Endothelial cell of hepatic sinusoid (primary cell): Measurements from ENCODE around the gene AGPAT4.

ENCODE experiments used
- in situ Hi-C: cut with HindIII; loops from 2 replicates; pipeline ENCODE4 v1.10.0; 2017; ENCODE audit warnings: low sequenced_read_pairs

The AGPAT4 gene

DNA sequence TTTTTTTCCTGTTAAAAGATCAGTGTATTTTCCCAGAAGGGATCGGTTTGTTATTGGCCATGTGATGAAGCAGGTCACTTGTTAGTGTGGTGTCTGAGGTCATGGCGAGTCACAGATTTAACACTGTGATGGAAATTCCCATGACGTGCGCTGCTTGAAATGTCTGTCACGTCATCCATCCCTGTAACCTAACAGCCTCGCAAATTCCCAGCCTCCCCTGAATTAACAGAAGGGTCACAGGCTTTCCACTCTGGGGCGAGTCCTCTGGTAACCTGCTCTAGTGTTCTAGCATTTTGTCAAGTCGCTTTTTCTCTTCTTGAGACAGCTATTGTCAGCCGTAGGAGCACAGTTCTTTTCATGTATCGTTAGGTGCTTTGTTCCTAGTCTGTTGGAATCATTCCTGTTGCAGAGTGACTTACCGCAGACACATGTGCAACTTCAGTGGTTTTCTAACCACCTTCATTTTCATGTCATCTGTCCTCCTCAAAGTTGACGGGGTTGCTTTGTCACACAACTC lies 145.1 kb downstream of the AGPAT4 start:
- in situ Hi-C loops, result no loop called here

DNA sequence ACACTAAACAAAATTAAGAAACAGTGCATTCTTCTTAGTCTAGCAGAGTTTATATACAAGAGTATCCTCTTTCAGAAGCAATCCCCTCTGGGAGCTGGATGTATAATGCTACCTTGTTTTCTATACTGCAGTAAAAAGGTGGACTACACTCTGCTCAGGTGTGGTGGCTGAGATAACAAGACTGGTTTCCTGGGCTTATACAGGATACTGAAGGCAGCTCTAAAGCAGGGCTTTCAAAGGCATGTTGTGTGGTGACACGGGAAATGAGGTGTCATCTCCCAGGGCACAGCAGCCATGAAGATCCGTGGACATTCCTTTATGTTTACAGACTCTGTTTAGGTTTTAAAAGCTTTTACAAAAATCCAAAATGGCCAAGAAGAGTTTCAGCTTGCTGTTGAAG lies 145.6 kb downstream of the AGPAT4 start:
- in situ Hi-C loops, result no loop called here

DNA sequence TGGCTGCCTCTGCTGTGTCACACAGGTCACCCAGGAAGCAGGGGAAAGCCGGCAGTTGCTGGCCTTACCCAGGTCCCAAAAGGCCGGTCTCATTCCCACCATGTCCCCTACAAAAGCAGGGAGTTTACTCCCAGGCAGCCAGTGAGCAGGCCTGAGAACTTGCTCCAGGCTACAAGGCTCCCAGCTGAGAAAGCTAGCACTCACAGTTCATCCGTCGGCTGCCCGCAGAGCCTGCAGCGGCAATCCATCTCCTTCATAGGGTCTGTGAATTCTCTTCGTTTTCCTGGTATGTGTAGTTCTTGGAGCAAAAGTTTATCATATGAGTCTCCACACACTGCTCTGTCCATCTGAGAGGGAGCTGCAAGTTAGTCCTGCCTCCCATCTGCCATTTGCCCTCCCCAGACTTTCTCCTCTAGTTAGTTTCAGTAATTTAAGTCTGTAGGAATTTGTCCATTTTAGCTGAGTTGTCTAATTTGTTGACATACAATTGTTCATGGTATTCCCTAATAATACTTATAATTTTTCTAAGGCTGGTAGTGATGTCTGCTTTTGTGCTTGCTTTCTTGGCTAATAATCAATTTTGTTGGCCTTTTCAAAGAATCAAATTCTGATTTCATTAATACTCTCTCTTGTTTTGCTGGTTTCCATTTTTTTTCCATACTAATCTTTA lies 146.7 kb downstream of the AGPAT4 start:
- in situ Hi-C loops, result no loop called here

DNA sequence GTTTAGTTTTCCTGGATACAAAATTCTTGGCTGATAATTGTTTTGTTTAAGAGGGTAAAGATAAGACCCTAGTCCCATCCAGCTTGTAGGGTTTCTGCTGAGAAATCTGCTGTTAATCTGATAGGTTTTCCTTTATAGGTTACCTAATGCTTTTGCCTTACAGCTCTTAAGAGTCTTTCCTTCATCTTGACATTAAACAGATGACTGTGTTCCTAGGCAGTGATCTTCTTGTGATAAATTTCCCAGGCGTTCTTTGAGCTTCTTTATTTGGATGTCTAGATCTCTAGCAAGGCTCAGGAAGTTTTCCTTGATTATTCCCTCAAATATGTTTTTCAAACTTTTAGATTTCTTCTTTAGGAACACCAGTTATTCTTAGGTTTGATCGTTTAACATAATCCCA lies 148.3 kb downstream of the AGPAT4 start:
- in situ Hi-C loops, result no loop called here

DNA sequence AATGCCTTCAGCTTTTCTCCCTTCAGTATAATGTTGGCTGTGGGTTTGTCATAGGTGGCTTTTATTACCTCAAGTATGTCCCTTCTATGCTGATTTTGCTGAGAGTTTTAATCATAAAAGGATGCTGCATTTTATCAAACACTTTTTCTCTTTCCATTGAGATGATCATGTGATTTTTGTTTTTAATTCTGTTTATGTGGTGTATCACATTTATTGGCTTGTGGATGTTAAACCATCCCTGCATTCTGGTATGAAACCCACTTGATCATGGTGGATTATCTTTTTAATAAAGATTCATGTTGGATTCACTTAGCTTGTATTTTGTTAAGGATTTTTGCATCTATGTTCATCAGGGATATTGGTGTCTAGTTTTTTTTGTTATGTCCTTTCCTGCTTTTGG lies 150.5 kb downstream of the AGPAT4 start:
- in situ Hi-C loops, result loop anchor here (25.0 kb wide), 1 partner anchor 186 kb away; no protein-coding TSS in a partner anchor

DNA sequence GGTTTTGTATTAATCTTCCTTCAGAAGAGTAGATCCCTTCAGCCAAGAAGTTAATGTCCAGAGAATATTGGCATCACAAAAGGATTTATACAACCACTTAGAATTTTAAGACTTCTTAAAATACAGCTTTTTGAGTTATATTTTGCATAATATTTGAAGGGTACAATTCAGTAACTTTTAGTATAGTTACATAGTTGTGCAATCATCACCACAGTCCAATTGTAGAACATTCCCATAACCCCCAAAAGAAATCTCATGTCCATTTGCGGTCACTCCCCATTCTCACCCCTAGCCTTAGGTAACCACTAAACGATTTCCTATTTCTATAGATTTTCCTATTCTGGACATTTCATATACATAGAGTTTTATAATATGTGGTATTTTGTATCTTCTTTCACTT lies 155.9 kb downstream of the AGPAT4 start:
- in situ Hi-C loops, result loop anchor here (25.0 kb wide), 1 partner anchor 181 kb away; no protein-coding TSS in a partner anchor

DNA sequence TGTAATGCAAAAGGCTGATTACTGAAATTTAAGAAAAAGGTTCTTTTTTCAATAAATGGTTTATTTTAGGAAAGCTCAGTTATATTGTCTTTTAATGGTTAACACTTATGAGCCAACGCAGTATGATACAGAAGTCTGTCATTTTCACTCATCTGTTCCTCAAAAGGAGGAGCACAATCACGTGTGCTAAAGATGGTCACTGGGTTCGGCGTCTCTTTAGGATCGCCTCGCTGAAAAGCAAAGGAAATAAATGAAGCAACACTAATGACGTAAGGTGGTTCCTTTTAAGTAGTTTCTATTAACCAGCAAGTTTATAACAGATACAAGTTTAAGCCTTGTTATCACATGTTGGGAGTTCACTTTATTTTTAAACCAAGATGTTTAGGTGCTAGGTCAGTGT lies 156.6 kb downstream of the AGPAT4 start:
- in situ Hi-C loops, result loop anchor here (25.0 kb wide), 1 partner anchor 180 kb away; no protein-coding TSS in a partner anchor

DNA sequence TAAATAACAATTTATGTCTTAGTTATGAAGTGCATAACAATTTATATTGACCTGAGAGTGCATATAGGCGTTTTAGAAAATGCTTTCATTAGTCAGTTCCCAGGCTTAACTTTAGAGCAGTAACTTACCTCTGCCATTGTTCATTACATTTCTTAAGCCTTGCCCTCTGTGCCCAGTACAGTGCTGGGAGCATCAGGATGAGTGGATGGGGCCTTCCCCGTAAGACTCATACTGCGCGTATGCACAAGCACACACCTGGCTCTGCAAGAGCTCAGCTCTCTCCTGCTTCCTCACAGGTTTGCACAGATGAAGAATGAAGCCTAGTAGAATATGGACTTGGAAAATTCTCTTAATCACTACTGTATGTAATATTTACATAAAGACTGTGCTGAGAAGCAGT lies 157.3 kb downstream of the AGPAT4 start:
- in situ Hi-C loops, result loop anchor here (25.0 kb wide), 1 partner anchor 179 kb away; no protein-coding TSS in a partner anchor

DNA sequence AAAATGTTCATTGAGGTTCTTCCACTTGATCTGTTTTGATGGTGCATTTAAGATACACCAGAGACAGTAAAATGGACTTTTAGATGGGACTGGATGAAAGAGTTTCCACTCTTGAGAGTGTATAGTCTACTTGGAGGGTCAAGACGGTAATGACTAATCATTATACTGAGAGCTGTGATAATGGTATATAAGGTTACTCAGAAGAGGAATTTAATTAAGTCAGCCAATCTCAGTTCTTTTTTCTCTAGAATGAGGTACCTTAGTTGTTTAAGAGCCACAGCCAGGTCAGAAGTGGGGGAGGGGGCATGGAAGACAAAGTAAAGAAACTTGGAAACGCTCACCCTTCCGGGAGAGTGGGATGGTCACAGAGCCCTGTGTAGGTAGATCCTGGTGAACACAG lies 158.4 kb downstream of the AGPAT4 start:
- in situ Hi-C loops, result loop anchor here (25.0 kb wide), 1 partner anchor 178 kb away; no protein-coding TSS in a partner anchor

DNA sequence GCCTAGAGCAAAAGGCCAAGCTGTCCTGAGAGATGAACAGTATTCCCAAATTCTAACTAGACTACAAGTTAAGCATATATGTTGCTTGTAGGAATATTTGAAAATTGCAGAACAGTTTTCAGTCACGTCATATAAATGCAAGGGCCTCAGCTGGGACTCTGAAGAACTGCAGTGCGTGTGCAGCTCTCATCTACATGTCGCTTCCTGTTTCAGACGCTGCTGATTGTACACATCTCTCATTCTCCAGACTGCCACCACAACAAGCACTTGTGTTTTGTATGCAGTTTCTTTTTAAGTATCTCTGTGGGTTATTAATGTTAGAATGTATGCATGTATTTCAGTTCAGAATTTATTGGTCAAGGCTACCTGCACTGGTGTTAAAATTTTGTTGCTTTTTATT lies 162.6 kb downstream of the AGPAT4 start:
- in situ Hi-C loops, result loop anchor here (25.0 kb wide), 1 partner anchor 174 kb away; no protein-coding TSS in a partner anchor

DNA sequence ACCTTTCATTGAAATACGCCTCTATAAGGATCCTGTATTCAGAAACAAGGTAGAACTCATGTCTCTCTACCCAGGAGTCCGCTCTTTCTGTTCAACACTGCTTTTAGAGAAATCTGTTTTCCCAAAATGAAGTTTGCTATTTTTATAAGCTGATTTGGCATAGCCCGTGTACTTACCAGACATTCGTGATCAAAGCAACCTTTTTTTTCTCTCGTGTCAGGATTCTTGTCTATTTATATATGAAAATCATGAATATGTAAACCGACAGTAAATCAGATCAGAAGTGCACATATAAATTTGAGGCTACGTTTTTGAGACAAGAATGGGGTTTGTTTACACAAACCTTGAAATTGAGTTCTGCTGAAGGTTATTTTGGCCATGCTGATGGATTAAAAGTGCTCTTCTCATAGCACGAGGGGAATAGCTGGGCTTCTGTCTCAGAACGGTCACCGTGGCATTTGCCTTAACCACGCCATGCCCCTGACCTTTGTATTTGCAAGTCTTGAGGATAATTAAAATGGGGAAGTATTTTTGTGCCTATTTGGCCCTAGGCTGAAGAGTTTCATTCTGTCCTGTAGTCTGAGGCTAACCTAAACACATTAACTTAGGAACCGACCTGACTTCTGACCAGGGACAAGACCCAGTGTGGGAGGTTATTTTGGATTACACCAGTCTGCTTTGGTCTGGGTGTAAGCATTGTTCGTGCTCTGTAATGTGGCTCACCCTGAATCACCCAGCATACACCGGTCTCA lies 163.7 kb downstream of the AGPAT4 start:
- in situ Hi-C loops, result loop anchor here (25.0 kb wide), 1 partner anchor 173 kb away; no protein-coding TSS in a partner anchor

DNA sequence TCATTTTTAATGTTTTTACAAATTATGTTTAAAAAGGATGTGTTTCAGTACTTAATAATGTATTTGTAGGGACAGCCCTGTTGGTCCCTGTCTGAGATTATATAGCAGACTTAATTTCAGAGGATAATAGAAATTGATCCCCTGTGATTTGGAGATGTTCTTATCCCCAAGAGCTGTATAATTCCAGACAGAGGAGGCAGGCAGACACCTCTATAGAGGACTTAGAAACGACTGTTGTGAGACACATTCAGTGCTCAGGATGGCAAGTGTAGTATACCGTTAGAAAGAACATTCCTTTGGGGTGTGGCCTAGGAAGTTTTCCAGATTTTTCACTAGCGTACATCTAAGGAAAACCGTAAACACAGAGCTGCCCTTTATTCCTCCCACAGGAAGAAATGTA lies 164.5 kb downstream of the AGPAT4 start:
- in situ Hi-C loops, result loop anchor here (25.0 kb wide), 1 partner anchor 172 kb away; no protein-coding TSS in a partner anchor

DNA sequence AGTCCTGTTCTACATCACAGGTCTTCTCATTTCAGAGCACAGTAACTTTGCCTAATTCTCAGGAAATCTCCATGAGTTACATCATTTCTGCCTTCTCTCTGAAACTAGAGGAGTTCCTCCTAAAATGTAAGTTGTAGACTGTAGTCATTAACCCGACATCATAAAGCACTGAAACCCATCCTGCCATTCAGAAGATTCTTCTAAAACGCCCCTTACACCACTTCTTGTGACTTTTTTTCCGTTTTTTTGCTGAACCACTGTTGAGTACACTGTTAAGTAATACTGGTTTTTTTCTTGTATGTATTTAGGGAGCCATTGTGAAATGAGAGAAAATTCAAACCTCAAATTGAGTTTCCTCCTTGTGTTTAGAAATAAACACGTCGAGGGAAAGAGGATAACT lies 164.9 kb downstream of the AGPAT4 start:
- in situ Hi-C loops, result loop anchor here (25.0 kb wide), 1 partner anchor 172 kb away; no protein-coding TSS in a partner anchor

DNA sequence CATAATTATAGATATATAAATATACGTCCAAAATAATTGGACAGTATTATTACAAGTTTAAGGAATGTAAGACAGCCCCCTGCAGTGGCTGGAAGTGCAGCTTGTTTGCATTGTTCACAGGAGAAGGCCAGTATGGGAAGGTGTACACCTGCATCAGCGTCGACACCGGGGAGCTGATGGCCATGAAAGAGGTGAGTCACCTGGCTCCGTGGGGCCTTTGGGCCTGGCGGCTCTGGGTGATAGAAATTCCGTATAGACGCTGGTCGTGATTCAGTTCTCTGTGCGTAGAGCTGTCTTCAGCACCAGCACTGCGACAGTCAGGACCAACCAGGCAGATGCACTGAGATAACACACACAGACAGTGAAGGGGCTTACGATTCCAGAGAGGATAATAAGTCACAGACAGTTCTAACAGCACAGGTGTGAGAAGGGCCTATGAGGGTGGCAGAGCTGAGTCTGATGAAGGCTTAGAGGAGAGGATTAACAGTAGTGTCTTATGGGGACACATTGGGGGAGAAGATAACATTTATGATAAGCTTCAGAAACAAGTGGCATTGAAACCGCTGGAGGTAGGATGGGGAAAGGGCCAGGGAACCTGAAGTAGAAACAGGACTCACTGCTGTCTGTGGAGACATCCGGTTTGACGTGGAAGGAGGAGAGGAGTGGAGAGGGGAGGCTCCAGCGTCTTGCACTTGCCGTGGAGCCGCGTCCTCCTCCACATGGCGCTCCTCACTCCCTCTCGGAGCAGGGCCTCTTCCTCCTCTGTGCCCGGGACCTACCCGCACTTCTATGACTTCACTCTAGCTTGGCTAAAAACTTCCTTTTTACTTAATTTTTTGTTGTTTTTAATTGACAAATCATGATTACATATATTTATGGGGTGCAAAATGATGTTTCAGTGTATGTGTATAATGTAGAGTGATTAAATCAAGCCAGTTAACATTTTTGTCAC lies 165.8 kb downstream of the AGPAT4 start:
- in situ Hi-C loops, result loop anchor here (25.0 kb wide), 1 partner anchor 171 kb away; no protein-coding TSS in a partner anchor

DNA sequence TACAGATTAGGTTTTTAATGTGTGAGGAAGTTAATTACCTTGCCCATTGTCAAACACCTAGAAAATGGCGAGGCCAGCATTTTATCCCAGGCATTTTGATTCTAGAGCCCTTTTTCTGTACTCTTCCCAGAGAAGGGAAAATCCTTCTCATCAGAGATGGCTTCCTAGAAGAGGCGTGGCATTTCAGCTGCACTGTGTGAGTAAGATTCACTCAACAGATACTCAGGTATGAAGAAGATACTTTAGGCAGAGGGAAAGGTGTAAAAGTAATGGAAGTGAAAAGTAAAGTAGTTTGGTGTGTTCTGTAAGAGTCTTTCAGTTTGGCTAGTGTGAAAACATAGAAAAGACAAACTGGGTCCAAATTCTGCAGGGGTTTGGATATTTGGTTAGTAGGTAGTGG lies 168.5 kb downstream of the AGPAT4 start:
- in situ Hi-C loops, result loop anchor here (25.0 kb wide), 1 partner anchor 168 kb away; no protein-coding TSS in a partner anchor

DNA sequence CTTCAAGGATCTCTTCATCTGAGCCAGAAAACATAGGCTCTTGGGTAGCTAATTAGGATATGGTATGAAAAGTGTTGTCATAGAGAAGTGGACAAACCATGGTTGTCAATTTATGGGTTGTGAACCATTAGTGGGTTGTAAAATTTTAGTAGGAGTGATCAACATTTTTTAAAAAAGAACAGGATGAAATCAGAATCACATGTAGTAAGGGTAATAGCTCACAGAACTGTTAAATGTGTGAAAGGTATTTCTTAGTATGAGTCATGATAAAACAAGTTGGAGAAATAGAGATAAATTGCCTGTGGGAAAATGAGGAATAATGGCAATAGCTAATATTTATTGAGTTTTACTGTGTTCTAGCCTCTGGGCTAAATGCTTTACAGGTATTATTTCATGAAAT lies 168.9 kb downstream of the AGPAT4 start:
- in situ Hi-C loops, result loop anchor here (25.0 kb wide), 1 partner anchor 168 kb away; no protein-coding TSS in a partner anchor

DNA sequence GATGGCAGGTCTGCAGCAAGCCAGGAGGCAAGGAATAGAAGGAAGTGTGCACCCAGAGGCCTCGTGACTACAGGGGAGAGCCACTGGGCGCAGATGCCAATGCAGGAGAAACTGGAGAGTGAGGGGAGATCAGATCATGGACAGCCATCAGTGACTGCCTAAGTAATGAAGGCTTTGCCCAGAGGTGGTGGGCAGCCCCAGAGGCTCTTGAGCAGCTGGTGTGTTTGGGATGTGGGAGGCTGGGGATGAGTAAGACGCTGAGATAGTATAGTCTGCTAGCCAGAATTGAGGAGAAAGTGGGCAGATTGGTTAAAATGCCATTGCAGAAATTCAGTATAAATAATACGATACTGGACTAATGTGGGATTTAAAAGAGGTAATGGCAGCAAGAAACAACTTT lies 170.4 kb downstream of the AGPAT4 start:
- in situ Hi-C loops, result loop anchor here (25.0 kb wide), 1 partner anchor 166 kb away; no protein-coding TSS in a partner anchor

DNA sequence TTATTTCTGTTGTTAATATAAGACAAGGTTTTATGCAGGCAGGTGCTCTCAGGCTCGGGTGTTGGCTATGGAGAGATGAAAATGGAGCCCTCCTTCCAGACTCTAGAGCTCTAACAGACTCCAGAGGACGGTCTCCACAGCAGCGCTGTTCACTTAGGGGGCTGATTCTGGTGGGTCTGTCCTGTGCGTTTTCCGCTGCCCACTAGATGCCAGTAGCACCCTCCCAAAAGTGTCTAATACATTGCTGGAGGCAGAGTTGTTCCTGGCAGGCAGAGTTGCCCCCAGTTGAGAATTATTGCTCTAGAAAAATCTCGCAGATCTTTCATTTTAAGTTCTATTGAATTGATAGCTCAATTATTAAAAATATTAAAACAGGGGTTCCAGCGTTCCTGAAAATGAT lies 172.3 kb downstream of the AGPAT4 start:
- in situ Hi-C loops, result loop anchor here (25.0 kb wide), 1 partner anchor 164 kb away; no protein-coding TSS in a partner anchor

DNA sequence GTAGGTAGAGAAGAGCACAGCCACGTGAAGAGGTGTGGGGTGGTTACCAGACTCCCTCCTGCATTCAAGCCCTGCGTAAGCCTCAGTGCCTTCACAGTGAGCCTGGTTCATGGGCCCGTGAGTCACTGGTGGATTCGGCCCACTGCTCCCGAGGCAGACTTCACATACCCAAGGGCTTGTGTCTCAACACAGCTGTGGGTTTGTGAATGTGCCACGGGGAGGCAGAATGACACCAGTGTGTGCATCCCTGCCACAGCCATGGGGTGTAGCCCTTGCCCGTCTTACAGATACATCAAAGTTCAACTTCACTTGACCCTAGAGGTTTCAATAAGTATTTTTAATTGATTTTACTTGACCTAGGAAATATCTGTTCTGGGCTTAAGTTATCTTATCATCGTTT lies 173.8 kb downstream of the AGPAT4 start:
- in situ Hi-C loops, result loop anchor here (25.0 kb wide), 1 partner anchor 163 kb away; no protein-coding TSS in a partner anchor

DNA sequence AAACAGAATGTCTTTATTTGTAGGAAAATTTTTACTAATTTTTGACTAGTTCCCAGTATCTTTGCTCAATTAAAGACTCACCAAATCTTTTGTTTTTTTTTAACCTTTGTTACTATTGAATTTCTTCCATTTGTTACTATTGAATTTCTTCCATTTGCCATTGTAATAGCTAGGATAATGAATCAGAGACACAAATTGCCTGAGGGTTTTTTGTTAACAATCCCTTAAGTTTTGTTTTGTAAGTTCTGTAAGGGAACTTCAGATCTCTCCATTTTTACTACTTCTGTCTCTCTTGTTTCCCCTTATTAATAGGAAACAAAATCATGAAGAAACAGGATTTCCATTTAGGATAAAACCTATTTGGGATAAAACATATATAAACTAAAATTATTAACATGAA lies 177.9 kb downstream of the AGPAT4 start:
- in situ Hi-C loops, result no loop called here
